NT2/D1 (cell line): Measurements from ENCODE around the gene ASIC1.

Source experiments
- SUZ12 ChIP-seq: IDR thresholded peaks from 2 replicates; pipeline ENCODE4 v1.6.1; 2011; ENCODE audit not compliant: insufficient read length, insufficient read depth; ENCODE audit errors: extremely low read depth
- YY1 ChIP-seq: IDR thresholded peaks from 2 replicates; pipeline ENCODE4 v1.6.1; 2011; ENCODE audit not compliant: insufficient read length, insufficient read depth
- ZNF274 ChIP-seq: IDR thresholded peaks from 2 replicates; pipeline ENCODE4 v1.6.1; 2011; ENCODE audit warnings: mild to moderate bottlenecking, low read depth, low read length

- TF ChIP-seq YY1 (no peak), ZNF274 (no peak), SUZ12 (no peak)
Measured at GRCh38 chr12:50088577-50089335, 31.4 kb downstream of the ASIC1 start.
